NCI-H446 treated with DMSO at 0.1 percent for 48 hours (cell line): ENCODE data around the gene GDF10.

ENCODE experiments used
- DNase-seq: peaks from one replicate; lab custom pipeline; 2025; lab: John Stamatoyannopoulos, UW

Gene GDF10, protein sequence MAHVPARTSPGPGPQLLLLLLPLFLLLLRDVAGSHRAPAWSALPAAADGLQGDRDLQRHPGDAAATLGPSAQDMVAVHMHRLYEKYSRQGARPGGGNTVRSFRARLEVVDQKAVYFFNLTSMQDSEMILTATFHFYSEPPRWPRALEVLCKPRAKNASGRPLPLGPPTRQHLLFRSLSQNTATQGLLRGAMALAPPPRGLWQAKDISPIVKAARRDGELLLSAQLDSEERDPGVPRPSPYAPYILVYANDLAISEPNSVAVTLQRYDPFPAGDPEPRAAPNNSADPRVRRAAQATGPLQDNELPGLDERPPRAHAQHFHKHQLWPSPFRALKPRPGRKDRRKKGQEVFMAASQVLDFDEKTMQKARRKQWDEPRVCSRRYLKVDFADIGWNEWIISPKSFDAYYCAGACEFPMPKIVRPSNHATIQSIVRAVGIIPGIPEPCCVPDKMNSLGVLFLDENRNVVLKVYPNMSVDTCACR

DNA sequence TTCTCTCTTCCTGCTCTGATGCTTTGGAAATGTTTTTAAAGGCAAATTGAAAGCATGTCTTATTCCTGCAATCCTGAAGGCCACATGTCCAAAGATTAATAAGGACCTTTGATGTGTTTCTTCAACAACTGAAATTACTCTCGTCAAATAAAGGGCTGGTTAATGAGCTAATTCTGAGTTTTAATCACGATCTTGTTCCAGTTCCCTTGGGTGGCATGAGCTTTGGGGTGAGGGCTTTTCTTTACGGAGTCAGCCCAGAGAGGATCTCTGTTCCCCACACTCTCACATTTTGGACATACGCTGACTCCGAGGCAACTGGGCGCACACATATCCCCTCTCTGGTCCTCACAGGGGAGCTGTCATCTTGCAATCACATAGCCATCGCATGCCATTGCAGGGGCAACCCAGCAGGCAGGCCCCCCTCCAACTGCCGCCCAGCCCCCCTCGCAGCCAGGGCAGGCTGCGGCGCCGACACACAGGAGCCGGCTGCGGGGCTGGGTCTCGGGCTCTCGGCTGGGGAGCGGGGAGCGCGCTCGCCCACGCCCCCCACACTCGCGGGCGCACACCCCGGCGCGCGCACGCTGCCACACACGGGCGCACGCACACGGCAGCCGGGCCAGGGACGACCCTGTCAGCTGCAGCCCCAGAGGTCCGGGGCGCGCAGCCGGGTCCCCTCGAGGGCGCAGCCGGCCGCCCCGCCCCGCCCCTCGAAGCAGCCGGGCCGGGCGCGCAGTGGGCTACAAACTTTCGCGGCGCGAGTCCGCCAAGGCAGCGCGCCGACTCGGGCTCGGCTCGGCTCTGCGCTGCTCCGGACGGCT is at the start of gene GDF10:
TSS of gene GDF10 (plus strand) at position 587 of the 818 bp plus-strand sequence. CDS start 455 bp downstream, outside the sequence.
- DNase-seq = no peak

DNA sequence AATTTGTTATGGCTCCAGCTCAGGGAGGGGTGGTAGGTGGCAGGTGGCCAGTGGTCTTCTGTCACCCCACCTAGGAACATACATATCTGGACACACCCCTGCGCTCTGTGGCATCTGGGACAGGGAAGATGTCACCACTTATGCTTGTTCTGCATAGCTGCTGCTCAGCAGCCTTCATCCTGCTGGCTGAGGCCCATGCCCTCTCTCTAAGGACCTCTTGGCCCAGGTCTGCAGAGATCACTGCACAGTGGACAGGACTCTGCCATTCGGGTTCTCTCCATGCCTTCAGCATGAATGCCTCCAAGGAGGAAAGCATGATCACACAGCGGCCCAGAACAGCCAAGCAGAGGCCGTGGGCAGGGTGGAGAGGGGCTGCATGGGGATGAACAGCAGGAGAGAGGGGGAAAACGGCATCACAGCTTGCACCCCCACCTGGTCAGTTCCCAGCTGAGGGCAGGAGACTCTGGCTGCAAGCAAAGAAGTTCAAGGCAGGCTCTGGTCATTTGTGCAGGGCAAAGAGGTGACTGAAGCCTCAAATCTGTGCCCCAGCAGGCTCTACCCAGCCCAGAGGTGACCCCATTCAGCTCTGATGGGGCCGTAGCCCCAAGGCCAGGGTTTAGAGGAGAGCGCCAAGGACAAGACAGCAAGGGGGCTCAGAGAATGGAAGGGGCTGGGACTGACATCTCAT is 47.8 kb upstream of the GDF10 start:
- DNase-seq = no peak

DNA sequence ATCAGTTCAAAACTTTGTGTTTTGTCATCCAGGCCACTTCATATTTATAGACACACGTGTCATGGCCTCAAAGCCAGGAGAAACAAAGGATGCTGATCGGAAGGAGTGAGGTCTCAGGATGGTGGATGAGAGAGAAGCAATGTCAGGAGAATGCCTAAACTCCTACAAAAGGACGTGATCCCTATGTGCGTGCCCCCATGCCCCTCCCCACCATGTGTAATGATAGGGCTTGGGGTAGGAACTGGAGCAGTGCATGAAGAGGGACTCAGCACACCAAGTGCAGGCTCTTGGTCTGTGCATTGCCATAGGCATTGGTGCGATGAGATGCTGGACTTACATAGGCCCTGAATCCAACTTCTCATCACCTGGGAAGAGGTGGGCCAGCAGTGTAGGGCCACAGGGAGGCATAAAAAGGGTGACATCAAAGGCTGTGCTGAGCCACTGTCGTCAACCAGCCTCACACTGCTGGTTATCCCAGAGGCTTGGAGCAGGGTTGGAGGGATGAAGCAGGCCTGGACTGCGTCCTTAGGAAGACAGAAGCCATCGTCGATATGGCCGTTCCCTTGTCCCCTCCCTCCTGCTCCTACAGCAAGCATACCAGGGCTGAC is 46.9 kb upstream of the GDF10 start:
- DNase-seq = no peak

DNA sequence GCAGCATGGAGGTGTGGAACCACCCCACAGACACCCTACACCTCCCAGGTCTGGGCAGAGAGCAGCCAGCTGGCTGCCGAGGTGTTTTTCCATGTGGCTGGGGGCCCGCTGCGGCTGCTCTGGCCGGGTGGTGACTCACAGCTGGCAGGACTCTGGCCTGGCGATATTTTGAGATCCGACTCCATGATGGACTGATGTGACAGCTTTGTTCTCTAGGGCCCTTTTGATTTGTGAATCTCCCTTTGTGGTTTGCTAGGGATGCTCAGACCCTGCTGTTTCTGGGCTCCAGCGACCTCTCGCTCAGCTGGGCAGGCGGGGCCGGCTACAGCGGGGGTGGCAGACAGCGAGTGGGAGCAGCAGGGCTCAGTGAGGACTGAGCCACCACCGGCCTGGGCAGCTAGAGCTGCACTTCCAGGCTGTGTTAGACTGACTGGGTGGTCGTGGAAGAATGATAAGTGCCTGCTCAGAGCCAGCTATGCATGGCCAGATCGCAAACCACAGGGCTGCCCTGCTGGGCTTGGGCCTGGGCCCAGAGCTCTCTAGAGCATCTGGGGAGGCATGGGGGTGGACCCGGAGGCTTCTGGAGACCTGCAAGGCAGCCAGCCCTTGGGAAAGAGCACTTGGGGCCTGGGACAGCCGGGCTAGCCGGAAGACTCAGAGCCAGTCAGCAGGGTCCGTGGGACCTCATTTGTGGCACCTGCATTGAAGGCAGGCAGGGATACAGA is 46.2 kb upstream of the GDF10 start:
- no peak for DNase-seq

DNA sequence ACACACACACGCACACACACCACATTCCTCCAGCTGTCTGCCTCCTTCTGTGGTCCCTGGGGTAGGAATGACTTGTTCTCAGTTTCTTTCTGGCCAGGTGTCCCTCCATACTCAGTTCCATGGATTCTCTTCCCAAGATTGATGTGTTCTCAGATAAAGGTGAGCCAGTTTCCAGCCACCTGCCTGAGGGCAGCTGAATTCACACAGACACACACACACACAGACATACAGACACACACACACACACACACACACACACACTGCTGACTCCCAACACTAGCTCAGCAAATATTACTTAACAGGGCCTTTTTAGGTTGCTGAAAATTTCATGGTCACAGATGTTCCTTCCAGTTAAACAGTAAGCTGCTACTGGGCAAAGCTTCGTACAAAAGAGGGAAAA is 45.4 kb upstream of the GDF10 start:
- DNase-seq = no peak

DNA sequence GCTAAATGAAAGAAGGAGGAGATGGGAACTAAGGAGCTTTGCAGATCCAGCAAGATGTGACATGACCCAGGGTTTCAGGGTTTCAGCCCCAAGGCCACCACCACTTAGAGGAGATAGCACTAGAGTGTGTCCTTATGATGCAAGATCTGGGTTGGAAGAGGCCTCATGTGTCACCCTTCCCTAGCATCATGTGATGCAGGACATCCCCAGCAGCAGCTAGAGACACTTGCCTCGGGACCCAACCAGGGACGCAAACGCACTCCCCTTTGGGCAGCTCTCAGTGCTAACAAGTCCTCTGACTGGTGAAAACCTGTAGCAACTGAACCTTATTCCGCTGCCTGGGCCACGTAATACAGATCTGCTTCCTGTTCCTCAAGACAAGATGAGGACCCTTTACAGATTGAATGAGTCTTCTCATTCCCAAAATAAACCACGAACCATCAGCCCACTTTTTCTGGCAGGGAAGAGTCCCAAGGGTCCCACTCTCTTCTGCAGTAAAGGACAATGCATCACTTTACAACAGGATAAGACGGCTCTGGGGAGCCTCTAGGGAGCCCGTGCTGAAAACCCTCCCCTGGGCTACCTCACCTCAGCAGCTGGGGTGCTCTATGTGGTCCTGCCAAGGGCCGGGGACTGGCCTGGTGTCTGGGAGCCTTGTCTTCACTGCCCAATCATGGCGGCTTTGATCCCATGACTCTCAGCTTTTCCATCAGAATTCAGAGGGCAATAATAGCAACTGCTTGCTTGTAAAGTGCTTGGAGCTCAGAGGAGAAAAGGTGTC is 44.8 kb upstream of the GDF10 start:
- DNase-seq = no peak

DNA sequence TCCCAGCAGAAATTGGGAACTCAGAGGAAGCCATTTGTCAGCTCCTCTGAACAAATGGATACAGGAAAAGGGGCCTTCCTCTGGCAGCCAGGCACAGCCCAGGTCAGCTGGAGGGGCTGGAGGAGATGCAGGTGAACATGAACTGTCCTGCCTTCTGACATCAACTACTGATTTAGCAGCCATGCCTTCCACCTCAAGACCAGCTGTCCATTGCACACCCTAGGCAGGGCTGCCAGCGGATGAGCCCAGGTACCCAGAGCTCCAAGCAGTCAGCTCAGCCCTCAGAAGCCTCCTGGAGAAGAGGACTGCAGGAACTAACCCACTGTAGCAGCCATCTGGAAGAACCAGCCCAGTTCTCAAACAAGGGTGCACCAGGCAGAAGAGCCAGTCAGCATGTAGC is 44.1 kb upstream of the GDF10 start:
- DNase-seq = no peak

DNA sequence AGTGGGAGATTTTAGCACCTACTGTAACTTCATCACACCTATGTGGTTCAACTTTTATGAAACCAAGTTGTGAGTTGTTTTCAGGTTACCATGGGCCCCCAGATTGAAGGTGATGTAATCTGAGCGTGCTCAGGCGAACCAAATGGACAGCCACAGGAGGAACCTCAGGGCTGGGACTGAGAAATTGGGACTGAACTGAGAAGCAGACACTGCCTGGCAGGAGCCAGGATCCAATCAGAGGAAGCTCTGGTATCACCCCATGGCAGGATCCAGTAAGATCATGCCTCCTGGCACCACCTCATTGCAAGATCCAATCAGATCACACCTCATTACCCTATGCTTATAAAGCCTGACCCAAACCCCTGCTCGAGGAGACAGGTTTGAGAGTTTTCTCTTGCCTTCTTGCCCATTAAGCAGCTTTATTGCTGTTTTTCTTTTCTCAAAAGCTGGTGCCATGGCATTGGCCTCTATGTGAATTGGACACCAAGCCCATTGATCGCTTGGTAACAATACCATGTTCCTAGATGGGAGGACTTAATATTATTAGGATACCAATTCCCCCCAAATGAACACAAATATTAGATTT is 43.2 kb upstream of the GDF10 start:
- DNase-seq = no peak

DNA sequence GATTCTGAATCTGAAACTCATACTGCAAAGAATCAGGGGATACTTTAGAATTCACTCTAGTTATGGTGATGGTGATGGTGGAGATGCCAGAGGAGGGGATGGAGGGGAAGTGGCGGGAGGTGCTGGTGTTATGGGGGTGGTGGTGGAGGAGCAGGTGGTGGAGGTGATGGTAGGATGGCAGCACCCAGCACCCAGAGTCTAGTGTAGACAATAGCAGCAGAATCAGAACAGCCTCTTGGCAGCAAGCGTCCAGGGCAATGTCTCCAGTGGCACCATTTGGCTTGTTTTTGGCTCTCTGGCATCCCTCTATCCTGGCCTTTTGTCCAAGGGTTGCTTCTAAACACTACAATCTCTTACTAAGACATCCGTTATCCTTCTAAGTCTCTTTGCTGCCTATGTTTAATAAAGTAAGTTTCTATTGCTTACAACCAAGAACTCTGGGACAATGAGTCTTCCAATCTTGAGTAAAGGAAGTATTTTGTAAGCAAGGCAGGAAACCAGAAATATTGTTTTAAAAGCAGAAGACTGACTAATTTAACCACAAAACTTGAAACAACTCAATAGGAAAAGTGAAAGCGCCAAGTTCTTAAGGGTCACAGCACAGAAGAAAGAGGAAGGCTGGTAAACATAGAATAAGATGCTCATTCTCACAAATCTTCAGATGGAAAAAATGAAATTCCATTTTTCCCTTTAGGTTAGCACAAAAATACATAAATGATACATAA is 42.4 kb upstream of the GDF10 start:
- DNase-seq = no peak

DNA sequence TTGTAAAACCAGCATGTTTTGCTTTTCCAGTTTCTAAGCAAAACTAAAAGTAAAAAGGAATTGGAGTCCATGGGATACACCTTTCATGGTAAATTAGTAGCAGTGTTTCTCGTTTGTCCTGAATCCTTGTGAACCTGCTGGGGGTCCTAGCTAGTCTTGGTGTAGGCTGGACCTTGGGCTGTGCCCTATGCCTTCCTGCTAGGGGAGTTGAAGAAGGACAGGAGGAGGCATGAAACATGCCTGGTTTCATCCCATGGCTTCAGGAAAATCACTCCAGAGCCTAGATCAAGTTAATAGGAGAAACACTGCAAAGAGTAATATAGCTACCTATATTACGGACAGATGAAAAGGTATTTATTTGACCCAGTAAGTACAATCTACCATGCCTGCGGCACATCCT is 41.1 kb upstream of the GDF10 start:
- DNase-seq = no peak

DNA sequence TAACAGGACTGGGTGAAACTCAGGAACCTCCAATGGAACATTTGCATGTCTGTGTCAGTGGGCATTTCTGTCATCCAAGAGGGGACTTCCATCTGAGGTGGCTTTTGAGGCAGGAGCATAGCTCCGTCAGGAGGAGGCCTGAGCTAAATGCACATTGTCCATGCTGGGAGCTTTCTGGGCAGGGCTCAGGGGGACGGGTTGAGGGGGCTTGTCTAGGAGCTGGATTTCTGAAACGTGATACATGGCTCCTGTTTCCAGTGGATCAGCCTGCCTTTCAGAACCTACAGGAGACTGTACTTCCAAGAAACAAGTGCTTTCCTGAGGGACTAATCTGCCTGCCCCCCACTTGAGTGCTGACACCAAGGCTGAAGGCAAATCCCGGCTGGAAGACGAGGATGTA is 40.5 kb upstream of the GDF10 start:
- DNase-seq = no peak

DNA sequence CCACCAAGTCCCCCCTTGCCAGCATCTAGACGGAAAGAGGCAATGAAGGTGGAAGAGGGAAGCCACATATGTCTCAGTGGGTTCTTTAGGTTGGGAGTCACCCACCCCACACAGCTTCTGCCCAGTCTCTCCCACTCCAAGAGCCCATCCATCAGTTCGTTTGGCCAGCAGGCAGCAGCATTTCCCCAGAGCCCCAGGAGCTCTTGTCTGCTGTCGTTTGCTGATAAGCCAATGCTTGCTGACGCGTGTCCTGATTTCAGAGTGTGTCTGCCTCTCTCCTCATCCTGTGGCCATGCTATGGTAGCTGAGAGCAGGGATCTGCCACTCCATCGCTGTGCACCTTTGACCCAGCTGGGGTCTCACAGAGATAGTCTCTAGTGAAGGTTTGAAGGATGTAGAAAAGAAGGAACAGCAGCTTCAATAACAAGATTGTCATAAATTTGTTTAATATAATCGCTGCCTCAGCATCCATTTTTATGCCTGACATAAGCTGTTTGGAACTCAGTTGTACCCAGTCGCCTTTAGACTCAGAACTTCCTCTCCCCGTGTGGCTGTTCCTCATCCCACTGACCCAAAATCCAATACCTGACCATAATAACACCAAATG is 39.4 kb upstream of the GDF10 start:
- DNase-seq = no peak

DNA sequence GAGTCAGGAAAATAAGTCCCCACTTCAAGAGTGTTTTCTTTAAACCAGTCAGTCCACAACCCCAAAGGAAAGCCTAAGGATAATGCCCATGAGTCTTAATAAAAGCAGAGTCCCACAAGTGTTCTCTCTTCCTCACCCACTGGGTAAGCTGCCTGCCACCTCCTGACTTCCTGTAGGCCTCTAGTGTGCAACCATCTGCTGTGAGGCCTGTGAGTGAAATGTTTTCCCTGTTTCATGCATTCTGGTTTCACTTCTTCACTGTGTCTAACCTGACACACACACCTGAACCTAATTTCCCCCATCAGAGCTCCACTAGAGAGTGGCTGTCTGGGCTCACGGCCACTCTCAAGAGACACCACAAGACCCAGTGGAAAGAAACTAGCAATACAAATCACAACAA is 38.9 kb upstream of the GDF10 start:
- no peak for DNase-seq

DNA sequence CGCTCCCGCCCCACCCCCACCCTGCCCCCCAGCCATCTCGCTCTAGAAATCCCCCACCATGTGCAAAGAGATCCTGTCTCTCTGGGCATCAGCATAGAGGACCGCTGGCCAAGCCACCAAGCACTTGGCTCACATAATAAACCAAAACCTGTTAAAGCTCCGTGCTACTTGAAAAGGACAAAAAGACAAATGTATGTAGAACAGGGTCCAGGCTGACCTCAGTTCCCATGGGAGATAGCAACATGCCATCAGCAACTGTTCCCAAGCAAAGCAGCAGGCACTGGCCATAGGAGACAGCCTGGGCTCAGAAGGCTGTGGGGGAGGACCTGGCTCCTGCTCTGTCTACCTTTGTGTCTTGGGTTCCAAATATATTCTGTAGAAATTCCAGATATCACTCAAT is 38.4 kb upstream of the GDF10 start:
- DNase-seq = no peak

DNA sequence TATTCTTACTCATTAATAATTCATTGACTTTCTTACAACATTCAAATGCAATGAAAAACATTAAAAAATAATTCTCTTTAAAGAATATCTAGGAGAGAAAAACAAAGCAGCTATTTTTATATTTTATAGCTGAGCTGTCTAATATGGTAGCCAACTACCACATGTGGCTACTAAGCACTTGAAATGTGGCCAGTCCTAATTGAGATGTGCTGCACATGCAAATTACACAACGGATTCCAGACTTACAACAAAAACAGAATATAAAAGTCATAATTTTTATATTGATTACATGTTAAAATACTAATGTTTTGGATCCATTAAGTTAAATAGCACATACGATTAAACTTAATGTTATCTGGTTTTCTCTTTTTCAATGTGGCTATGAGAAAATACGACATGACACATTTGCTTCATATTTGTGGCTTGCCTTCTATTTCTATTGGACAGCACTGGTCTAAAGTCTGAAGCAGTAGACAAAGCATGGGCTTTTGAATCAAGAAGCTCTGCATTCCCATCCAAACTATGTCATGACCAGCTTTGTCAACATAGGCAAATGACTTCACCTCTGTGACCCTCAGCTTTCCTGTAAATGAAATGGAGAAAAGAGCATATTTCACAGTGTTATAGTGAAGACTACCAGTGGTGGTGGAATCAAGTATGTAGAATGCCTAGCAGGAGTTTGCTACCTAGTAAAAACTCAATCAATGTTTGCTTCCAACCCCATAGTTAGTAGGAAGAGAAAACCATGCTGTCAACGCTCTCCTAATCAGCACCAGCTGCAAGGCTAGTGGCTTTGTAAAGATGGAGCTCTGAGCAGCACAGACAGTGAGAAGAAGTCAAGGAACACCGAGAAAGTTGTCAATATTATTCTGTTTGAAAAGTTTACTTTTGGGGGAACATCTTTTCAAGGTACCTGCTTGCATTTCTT is 37.1 kb upstream of the GDF10 start:
- no peak for DNase-seq

DNA sequence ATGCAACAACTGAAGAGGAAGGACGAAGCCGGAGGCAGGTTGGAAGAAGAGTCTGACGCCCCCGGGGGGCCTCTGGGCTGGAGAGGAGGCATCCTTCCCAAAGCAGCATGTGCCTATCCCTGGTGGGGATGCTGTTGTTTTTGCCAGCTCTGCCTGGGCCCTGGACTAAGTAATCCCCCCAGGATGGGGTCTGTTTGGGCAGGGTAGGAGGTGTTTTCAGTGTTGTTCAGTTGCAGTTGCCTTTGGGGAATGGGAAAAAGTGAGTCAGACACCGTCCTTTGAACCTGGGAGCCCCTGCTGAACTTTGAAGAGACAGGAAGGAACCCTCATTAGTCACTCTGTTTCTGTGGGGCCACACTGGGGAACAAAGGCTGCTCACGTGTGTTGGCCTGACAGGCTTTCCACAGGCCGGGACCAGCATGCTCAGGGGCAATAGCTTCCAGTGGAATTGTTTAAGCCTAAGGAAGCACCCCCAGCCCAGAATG is 35.2 kb upstream of the GDF10 start:
- DNase-seq = no peak

DNA sequence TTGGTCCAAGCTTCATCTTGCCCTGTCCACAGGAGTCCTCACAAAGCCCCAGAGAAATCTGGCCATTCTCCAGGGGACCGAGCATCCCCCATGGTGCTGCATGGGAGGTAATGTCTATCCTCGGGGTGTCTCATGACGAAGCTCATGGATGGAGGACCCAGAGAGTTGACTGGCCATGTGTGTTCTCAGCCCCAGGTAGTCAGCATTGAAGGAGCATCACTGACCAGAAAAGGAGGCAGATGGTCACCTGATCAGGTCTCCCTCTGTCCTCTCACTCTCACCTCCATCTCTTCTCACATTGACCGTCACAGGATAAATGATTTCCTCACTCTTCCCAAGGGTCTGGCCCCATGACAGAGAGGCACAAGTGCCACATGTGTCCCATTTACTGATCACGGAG is 33.4 kb upstream of the GDF10 start:
- no peak for DNase-seq

DNA sequence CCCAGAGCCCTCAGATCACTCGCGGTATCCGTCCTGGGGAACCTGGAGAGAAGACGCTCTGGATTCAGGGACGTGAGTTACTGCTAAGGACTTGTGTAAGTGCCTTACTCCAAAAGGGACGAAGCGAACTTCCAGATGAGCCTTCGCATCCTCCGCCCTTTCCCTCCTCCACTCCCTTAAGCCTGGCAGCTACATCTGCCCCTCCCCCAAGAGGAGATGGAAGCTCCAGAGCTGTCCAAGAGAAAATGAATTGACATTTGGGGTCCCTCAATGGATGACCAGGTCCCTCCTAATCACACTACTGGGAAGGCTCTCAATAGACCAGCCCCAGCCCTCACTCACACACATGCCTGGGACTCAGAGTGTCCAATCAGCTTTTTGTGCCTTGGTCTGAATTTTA is 31.3 kb upstream of the GDF10 start:
- DNase-seq = no peak
